Pancreas (tissue), 10 donors: ENCODE data around the gene AQP2. TPM values are rescaled to one million over a fixed set of nuclear protein-coding genes. Genes with fewer than 3 reads are reported as not detected.

Source experiments
- ATAC-seq, 4 donors: fragments of 200-7000 bp; cut with Tn5 transposase; one replicate each; pipeline versions ENCODE4 v1.8.0 to v1.9.1; 2020; ENCODE audit warnings: mild to moderate bottlenecking in 4 of 4, moderate library complexity in 4 of 4
- DNase-seq, 6 donors: peaks; one replicate each; pipeline ENCODE4 v3.0.0-alpha.2; 2020
- FAIRE-seq: peaks from 2 replicates; lab custom pipeline; 2012; peaks lifted over from hg19 to GRCh38; lab: Jason Lieb, UNC
- H3K27ac ChIP-seq, 4 donors: fragments of 200-600 bp; sonication (generic); 1 replicate in 3 of 4; 2 replicates in 1 of 4; pipeline versions ENCODE4 v1.5.0 to v1.8.0; 2020
- H3K27me3 ChIP-seq, 4 donors: fragments of 200-600 bp; one replicate each; pipeline ENCODE4 v1.8.0; 2021
- H3K36me3 ChIP-seq, 3 donors: fragments of 200-600 bp; sonication (generic) in 1 of 3; one replicate each; pipeline versions ENCODE4 v1.5.0 to v1.8.0; 2020 to 2021
- H3K4me1 ChIP-seq, 3 donors: fragments of 200-600 bp; one replicate each; pipeline ENCODE4 v1.8.0; 2021
- H3K4me3 ChIP-seq, 4 donors: fragments of 200-600 bp; sonication (generic) in 2 of 4; one replicate each; pipeline versions ENCODE4 v1.5.0 to v1.8.0; 2020 to 2021
- H3K9me3 ChIP-seq, 4 donors: fragments of 200-600 bp; one replicate each; pipeline ENCODE4 v1.8.0; 2021
- WGBS, 2 donors: extraction: QIAGEN DNeasy Blood & Tissue Kit; methylation state at CpG; one replicate each; pipeline ENCODE4 v1.1.7; 2013; 5-methylcytosine and 5-hydroxymethylcytosine counted together
- intact Hi-C, 3 donors: fragments of 100-400 bp; cut with DNase I; formaldehyde crosslinking; loops; one replicate each; pipeline versions ENCODE4 v1.11.1 to v1.14.2; 2022
- polyA plus RNA-seq, 2 donors: library from polyadenylated mRNA; stranded (reverse); fragments of 200-250 nt; gene quantifications; one replicate each; pipeline ENCODE4 v1.2.3, GENCODE V29; 2013
- total RNA-seq, 6 donors: library from RNA; stranded (reverse); fragmentation: NEBNext Ultra II Directional in 4 of 6; extraction: Animal tissue kit (Norgen Biotek cat#: 25700) in 4 of 6; gene quantifications; one replicate each; pipeline versions ENCODE4 v1.2.1 to v1.2.4, GENCODE V29; 2021 to 2023
- TF ChIP-seq, protein P1 (sequence below), 4 donors: fragments of 200-600 bp; sonication (generic) in 3 of 4; IDR thresholded peaks; one replicate each; pipeline versions ENCODE4 v1.5.0 to v1.8.0; 2021; ENCODE audit warnings: antibody characterized with exemption in 4 of 4
- donor health status: healthy with polysubstance abuse.
- donor health status: DM: no; HTN: no; CAD: no; lungs with moderate emphysema.
- donor health status: DM: no; HTN: no; CAD: no.
- donor health status: control.
- donor health status: control.
- donor health status: Bipolar disorder and iron deficiency.
- donor health status: DM: yes; HTN: yes; CAD: no.
- donor health status: DM: no; HTN: no; CAD: no.
- donor health status: DM: no; HTN: no; CAD: no.
- donor health status: DM: yes; HTN: yes; CAD: no.

AQP2 gene
- total and polyA plus RNA-seq, 8 donors: 0.06 to 0.31 (median 0.12) TPM; not detected in 5

DNA sequence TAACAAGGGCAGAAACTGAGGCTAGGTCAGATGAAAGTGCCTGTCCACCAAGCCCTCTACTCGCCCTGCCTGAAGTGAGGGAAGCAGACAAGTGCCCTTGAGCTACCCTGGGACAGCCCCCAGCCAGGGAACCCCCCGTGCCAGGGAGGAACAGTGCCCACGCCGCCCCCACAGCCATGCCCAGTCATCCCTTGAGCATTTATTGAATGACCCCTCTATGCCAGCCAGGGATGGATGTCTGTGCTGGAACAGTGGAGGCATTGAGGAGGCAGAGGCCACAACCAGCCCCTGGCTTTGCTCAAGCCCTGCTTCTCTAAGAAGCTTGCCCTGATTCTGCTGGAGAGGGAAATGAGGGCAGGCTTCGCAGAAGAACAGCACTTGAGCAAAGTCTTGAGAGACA lies 18.5 kb downstream of the AQP2 start:
- no peak overlapping the region for H3K4me3 ChIP-seq
- WGBS, 2 donors: 78% methylated on average over 5 of the region's 5 CpGs
- no peak overlapping the region for H3K27ac ChIP-seq
- ATAC-seq (no peak), FAIRE-seq (no peak), DNase-seq (peak in 1 of 6 donors; percentile 38)
- no peaks in the 10 kb centered on the region for H3K9me3 ChIP-seq
- H3K36me3 ChIP-seq: no peaks in the 10 kb centered on the region
- peaks cover 0 to 3% (median 0%) of the 10 kb centered on the region in 3 donors for H3K4me1 ChIP-seq
- TF ChIP-seq, protein P1, sequence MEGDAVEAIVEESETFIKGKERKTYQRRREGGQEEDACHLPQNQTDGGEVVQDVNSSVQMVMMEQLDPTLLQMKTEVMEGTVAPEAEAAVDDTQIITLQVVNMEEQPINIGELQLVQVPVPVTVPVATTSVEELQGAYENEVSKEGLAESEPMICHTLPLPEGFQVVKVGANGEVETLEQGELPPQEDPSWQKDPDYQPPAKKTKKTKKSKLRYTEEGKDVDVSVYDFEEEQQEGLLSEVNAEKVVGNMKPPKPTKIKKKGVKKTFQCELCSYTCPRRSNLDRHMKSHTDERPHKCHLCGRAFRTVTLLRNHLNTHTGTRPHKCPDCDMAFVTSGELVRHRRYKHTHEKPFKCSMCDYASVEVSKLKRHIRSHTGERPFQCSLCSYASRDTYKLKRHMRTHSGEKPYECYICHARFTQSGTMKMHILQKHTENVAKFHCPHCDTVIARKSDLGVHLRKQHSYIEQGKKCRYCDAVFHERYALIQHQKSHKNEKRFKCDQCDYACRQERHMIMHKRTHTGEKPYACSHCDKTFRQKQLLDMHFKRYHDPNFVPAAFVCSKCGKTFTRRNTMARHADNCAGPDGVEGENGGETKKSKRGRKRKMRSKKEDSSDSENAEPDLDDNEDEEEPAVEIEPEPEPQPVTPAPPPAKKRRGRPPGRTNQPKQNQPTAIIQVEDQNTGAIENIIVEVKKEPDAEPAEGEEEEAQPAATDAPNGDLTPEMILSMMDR (IDR thresholded peaks at IDR 0.05): no peak
- intact Hi-C loops: loop anchor here in 1 of 3 donors (5.0 kb wide), 1 partner anchor 103 kb away; no protein-coding TSS in a partner anchor
- no peaks in the 10 kb centered on the region for H3K27me3 ChIP-seq

DNA sequence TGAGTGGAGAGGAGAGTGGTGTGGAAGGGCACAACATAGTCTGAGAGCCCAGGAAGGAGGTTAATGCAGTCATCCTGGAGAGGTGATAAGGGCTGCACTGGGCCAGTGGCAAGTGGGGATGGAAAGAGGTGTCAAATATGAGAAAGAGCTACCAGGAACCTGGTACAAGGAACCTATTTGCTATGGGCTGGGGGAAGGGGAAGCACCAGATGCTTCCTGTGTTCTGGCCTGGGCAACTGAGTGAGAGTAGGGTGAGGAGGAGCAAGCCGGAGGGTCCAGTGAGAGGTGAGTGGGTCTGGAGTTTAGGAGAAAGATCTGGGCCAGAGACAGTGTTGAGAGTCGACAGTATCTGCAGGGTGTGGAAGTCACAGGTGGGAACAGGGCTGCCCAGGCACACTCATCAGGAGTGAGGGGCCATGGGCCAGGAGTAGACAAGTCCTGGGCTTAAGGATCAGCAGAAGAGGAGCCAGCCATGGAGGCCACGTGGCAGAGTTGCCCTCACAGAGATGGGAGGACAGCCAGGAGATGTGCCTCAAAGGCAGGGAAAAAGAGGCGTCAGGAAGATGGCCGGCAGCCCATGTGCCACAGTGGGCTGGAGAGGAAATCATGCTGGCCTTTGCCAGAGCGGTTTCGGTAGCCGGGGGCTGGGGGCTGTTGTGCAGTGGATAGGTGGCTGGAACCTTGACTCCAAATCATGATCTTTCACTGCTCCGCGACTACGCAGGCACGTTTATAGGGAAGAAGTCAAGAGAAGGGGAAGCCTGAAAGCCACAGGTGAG lies 19.3 kb downstream of the AQP2 start:
- FAIRE-seq: no peak

DNA sequence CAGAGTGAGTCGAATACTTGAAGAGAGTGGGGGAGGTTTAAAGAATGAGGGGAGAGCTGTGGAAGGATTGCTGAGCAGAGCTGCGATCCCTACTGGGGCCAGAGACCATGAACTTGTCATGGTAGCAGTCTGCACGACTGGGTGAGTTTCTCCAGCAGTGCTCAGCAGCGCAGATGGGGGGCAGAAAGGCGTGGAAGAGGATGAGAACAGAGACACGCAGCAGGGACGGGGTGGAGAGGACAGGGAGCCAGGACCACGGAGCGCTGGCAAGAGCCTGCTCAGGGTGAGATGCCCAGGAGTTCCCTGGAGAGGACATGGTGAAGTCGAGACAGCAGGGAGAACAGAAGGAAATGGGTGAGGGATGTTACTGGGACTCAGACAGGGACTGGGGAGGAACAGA lies 20.1 kb downstream of the AQP2 start:
- FAIRE-seq (no peak), DNase-seq (peak in 1 of 6 donors; percentile 50), ATAC-seq (no peak)
- Histone ChIP-seq H3K36me3 (no peaks in the 10 kb centered on the region), H3K9me3 (no peaks in the 10 kb centered on the region), H3K27me3 (no peaks in the 10 kb centered on the region), H3K27ac (no peak overlapping the region), H3K4me1 (peaks cover 0 to 3% (median 0%) of the 10 kb centered on the region in 3 donors), H3K4me3 (no peak overlapping the region)
- TF ChIP-seq, protein P1 (IDR thresholded peaks at IDR 0.05): no peak
- intact Hi-C loops: loop anchor here in 2 of 3 donors (5.0 kb wide), 2 partner anchors 87 to 92 kb away; partner anchors contain the start of gene ASIC1 (in 1 of the 2)
- WGBS, 2 donors: 57 to 58% methylated on average over 10 of the region's 10 CpGs

More for the DNA sequence above, 19.3 kb downstream of the AQP2 start:
- DNase-seq: peak in 1 of 6 donors; percentile 35
- intact Hi-C loops: loop anchor here in 2 of 3 donors (5.0 kb wide), 3 partner anchors 87 to 102 kb away; partner anchors contain the start of gene ASIC1 (in 1 of the 2)
- 72 to 76% methylated on average over 12 of the region's 12 CpGs for WGBS, 2 donors
- TF ChIP-seq, protein P1 (IDR thresholded peaks at IDR 0.05): no peak
- Histone ChIP-seq H3K27ac (no peak overlapping the region), H3K4me3 (no peak overlapping the region), H3K4me1 (peaks cover 0 to 3% (median 0%) of the 10 kb centered on the region in 3 donors), H3K27me3 (no peaks in the 10 kb centered on the region), H3K36me3 (no peaks in the 10 kb centered on the region), H3K9me3 (no peaks in the 10 kb centered on the region)
- ATAC-seq: no peak

DNA sequence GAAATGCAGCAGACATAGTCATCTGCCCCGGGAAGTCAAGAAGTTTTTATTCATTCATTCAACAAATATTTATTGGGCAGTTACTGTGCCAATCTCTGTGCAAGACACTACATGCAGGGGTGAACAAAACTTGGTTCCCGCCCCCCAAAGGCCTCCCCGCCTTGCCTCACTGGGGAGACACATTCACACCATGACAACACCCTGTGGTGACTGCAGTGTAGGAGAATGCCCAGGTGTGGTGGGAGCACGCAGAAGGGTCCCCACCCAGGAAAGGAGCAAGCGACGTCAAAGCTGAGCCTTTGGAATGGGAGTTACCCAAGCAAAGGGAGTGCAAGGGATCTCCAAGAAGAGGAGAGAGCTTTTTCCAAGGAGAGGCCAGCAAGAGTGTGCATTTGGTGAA lies 20.6 kb downstream of the AQP2 start:
- H3K36me3 ChIP-seq: no peaks in the 10 kb centered on the region
- no peaks in the 10 kb centered on the region for H3K27me3 ChIP-seq
- ATAC-seq (no peak), FAIRE-seq (no peak), DNase-seq (no peak)
- no peak overlapping the region for H3K27ac ChIP-seq
- no peaks in the 10 kb centered on the region for H3K9me3 ChIP-seq
- H3K4me3 ChIP-seq: no peak overlapping the region
- peaks cover 0 to 3% (median 0%) of the 10 kb centered on the region in 3 donors for H3K4me1 ChIP-seq
- TF ChIP-seq, protein P1 (IDR thresholded peaks at IDR 0.05): no peak
- WGBS, 2 donors: 69 to 76% methylated on average over 6 of the region's 6 CpGs
- intact Hi-C loops: loop anchor here in 2 of 3 donors (5.0 kb wide), 2 partner anchors 86 to 91 kb away; partner anchors contain the start of gene ASIC1 (in 1 of the 2)
